Measurements from ENCODE around the gene INMT.

The INMT gene

GRCh38 chr7:30727061-30727945, 24.6 kb upstream of the INMT start:
- peak in 1 of 2 donors; percentile 19 for DNase-seq (ENCODE audit: low read depth in 2 of 2)

GRCh38 chr7:30728591-30729100, 23.3 kb upstream of the INMT start:
- no peak for DNase-seq (ENCODE audit: low read depth in 2 of 2)

DNA sequence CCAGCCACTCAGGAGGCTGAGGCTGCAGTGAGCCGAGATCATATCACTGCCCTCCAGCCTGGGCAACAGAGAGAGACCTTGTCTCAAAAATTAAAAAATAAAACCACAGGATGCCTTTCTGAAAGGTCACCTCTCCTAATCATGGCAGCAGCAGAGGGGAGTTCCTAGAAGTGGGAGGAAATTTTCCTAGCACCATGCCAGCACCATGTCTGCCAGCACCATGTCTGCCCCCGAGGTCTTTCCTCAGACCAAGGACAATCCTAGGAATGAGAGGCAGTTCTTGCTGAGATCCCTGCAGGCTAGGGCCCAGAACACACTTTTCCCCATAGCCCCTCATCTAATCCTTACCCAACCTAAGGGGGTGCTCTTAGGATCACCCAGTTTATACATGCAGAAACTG, 22.3 kb upstream of the INMT start:
- no peak for DNase-seq (ENCODE audit: low read depth in 2 of 2)

- no peak for DNase-seq (ENCODE audit: low read depth in 2 of 2)
These were observed 21.8 kb upstream of the INMT start for GRCh38 chr7:30730097-30730496.

DNA sequence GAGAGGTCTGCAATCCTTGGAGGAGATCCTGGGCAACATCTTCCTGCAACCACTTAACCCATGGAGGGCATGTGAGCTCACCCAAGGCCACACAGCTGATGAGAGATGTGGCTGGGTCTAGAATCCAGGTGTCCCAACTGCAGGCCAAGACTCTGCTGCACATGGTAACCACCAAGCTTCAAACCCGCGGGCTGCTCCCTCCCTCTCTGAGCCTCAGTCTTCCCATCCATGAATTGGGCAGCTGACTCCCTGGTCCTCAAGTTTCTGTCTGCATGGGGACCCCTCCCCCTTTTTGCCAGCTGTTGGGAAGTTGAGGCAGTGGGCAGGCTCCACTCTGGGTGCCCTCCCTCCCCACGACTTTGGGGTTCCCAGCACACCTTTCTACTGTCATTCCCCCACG, 20.9 kb upstream of the INMT start:
- DNase-seq (ENCODE audit: low read depth in 2 of 2) = no peak

- DNase-seq (ENCODE audit: low read depth in 2 of 2) = no peak
These were observed 20.4 kb upstream of the INMT start for GRCh38 chr7:30731581-30731980.

DNA sequence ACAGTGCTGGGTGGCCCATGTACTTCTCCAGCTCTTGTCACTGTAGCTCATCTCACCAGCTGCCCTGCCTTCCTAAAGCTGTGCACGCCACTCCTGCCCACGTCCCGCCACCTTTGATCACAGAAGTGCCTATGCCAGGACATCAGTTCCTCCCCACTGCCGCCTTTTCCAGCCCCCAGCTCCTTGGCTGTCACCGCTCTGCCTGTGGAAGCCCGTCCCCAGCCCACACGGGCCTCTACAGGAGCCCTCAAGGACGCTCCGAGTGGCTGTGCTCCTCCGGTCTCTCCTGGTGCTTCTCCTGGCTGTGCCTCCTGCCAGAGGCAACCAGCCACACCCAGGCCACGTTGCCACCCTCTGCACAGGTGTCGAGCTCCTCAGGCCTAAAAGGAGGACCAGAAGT, 19.3 kb upstream of the INMT start:
- no peak for DNase-seq (ENCODE audit: low read depth in 2 of 2)

- DNase-seq (ENCODE audit: low read depth in 2 of 2) = no peak
These were observed 18.7 kb upstream of the INMT start for GRCh38 chr7:30733216-30733615.

DNA sequence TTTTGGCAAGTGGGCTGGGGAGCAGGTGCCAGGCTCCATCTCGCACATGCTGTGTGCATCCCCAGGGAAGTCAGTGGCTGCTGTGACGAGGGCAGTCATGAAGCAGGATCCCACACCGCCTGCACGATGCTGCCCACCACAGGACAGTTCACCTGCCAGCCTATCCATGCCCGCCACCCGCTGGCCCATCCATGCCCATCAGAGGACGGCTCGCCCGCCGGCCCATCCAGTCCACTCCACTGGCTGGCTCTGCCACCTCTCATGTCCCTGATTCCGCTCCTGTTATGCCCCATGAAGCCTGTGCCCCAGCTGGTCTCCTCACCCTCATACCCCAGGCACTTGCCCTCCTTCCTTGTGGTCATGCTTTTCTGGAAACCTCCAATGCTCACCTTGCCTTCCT, 18.2 kb upstream of the INMT start:
- no peak for DNase-seq (ENCODE audit: low read depth in 2 of 2)

DNA sequence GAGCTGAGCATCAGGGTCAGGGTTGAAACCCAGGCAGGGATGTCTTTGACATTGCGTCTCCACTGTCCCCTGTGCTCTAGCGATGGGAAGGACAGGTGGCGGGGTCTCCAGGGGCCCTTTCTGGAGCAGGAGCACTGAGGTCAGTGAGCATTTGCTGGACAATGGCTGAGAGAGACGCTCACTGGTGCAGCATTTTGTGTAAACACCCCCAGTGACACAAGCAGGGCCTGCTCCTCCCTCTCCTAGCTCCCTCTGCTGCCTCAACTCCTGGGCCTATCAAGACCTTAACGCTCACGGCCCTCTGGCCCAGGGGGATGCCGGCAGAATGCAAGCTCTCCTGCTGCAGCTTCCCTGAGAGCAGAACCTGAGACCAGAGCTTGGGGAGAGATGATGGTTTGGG, 17.4 kb upstream of the INMT start:
- no peak for DNase-seq (ENCODE audit: low read depth in 2 of 2)

DNA sequence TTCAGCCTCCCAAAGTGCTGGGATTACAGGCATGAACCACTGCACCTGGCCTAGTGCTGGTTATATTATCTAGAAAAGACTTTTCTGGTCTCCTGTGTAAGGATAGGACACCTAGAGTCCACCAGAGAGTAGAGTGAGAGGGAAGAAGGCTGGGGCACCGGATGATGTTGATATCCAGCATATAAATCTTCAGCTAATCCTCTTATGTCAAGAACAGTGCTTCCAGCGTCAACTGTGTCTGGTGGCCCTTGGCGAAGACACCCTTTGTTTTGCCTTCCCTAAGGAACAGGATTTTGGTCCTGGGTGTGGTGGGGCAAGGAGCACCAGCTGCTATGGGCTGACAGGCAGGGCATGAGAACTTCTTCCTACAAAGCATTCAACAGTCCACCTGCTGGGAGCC, 16.3 kb upstream of the INMT start:
- DNase-seq (ENCODE audit: low read depth in 2 of 2) = no peak

DNA sequence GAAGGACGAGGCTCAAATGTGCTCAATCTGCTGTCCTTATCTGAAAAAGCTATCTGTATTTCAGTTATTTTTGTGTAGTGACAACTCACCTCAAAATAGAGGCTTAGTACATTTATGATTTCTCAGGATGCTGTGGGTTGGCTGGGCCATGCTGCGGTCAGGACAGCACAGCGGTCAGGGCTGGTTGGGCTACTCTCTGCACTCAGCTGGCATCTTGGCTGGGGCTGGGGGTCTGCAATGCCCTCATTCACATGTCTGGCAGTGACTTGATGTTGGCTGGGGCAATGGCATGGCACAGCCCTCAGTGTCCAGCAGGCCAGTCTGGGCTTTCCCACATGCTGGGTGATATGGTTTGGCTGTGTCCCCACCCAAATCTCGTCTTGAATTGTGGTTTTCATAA, 15.6 kb upstream of the INMT start:
- no peak for DNase-seq (ENCODE audit: low read depth in 2 of 2)

DNA sequence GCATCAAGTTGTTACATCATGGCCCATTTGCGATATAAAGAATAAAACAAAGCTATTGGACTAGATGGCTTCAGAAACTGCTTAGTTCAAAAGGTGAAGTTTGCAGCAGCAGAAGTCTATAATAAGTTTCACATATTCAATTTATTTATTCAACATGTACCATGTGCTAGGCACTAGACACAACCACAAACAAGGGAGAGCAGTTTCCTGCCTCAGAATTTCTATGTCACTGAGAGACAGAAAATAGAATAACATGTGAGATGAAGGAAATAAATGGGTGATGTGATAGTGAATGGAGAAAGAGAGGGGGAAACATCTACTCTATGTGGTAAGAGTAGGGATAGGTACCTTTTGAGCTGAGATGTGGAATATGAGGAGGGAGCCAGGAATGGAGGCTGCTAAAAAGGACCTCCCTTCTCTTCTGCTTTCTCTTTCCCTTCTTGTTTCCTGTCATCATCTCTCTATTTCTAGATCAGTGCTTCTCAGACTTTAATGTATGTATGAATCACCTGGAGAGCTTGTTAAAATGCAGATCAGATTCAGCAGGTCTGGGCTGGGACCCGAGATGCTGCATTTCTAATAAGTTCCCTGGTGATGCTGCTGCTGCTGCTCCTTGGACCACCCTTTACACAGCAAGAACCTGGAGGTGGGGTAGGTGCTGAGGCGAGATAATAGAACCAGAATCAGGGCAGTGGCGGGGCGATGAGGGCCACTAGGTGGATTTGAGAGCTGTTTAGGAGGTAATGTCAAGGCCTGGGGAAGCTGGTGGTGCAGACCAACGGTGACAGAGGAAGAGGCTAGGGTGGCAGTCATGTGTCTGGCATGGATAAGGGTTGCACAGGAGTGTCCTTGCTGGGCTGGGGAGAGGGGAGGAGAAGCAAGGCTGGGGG, 13.7 kb upstream of the INMT start:
- DNase-seq (ENCODE audit: low read depth in 2 of 2) = no peak

DNA sequence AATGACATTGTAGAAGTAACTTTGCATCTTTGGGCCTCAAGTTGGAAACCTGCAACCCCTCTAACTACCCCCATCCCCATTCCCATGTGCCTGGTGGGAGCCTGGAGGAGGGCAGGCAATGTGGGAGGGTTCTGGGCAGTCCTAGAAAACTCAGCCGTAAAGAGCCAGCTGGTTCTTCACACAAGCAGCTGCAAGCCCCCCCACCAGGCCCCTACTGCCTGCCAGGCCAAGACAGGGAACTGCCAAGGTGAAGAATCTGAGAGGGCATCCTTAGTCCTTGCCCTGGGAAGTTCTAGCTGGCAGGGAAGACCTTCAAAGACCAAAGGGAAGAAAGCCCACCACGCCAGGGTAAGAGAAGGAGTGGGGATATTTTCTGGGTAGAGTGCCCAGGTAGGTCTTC, 12.2 kb upstream of the INMT start:
- no peak for DNase-seq (ENCODE audit: low read depth in 2 of 2)

DNA sequence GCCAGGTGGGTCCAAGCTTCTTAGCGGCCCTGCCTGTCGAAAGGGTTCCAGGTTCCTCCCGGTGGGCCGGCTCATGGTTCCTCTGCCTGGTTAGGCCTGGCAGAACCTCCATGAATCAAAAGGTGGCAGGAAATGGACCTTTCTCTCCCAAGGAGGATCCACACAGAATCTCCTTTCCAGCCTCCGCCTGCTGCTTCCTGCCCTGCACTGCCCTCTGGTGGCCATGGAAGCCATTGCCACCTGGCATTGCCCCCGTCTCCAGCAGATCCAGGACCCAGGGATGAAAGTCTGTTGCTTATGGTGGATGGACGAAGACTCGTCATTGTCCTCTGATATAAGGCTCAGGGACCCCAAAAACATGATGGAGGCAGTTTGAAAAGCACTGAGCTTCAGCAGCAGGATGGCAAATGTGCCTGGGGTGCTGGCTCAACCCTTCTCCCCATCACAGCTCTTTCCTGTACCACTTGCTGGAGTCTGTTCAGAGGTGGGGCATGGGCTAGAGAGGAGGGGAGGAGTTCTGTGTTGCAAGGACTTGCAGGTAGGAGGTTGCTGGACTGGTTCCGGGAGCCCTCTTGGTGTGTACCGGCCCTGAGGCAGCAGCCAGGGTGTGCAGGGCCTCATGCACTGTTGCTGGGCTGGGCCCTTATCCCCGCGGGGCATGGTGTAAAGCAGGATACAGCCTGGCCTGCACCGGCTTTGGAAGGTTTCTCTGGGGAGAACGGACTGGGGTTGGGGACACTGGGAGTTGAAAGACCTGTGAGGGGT, 11.3 kb upstream of the INMT start:
- DNase-seq (ENCODE audit: low read depth in 2 of 2) = peak; percentile 49 to 63

- DNase-seq (ENCODE audit: low read depth in 2 of 2) = no peak
These were observed 10.6 kb upstream of the INMT start for GRCh38 chr7:30741289-30741688.

- no peak for DNase-seq (ENCODE audit: low read depth in 2 of 2)
These were observed 8.4 kb upstream of the INMT start for GRCh38 chr7:30743371-30744074.

GRCh38 chr7:30744075-30744417, 7.9 kb upstream of the INMT start:
- no peak for DNase-seq (ENCODE audit: low read depth in 2 of 2)

GRCh38 chr7:30745261-30745941, 6.5 kb upstream of the INMT start:
- no peak for DNase-seq (ENCODE audit: low read depth in 2 of 2)

DNA sequence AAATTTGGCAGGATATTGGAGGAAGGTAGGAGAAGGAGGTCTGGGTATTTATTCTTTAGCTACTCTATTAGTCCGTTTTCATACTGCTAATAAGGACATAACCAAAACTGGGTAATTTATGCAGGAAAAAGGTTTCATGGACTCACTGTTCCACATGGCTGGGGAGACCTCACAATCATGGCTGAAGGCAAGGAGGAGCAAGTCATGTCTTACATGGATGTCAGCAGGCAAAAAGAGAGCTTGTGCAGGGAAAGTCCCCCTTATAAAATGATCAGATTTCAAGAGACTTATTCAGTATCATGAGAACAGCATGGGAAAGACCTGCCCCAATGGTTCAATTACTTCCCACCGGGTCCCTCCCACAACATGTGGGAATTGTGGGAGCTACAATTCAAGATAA, 1.9 kb upstream of the INMT start:
- DNase-seq (ENCODE audit: low read depth in 2 of 2) = no peak

Data from stimulated activated CD8-positive, alpha-beta memory T cell treated with anti-CD3 and anti-CD28 coated beads, Interleukin-7, amount 100 ng/mL, for 1 hour (primary cell).